NT2/D1 (cell line): ENCODE measurements around the gene MFAP3L.

Source experiments
- SUZ12 ChIP-seq: IDR thresholded peaks from 2 replicates; pipeline ENCODE4 v1.6.1; 2011; ENCODE audit not compliant: insufficient read length, insufficient read depth; ENCODE audit errors: extremely low read depth
- YY1 ChIP-seq: IDR thresholded peaks from 2 replicates; pipeline ENCODE4 v1.6.1; 2011; ENCODE audit not compliant: insufficient read length, insufficient read depth
- ZNF274 ChIP-seq: IDR thresholded peaks from 2 replicates; pipeline ENCODE4 v1.6.1; 2011; ENCODE audit warnings: mild to moderate bottlenecking, low read depth, low read length

DNA sequence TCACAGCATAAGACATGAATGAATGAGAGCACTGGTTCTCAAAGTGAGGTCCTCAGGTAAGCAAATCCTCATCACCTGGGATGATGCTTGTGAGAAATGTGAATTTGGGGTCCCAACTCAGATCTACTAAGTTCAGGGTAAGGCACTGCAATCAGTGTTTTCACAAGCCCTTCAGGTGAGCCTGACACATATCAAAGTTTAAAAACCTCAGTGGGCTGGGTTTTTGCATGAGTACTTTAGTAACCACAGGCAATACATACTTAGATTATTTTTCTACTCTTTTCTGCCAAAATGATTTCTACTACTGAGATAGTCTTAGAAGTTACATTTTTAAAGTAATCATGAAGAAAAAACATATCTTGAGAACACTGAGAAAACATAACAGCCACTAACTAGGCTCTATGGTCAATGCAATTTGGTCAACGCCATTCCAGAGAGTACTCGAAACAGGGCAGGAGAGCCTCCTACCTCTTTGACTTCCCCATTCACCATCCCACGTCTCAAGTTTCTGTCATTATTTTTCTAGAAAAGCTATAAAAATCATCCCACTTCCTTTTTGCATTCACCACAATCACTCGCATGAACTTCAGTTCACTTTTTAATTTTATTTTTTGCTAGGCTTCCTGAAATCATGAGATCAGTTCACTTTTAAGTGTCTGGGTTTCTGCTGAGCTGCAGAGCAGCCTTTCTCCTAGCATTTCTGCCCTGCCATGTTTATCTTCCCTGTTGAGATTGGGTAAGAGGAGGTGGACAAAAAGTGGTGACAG, 73.8 kb downstream of the MFAP3L start:
- TF ChIP-seq YY1 (no peak), SUZ12 (no peak), ZNF274 (no peak)
